ENCODE results near the gene LRRC40.

GRCh38 chr1:70204600-70204999, 779 bp downstream of the LRRC40 start:
- no peak for TF ChIP-seq CTCF (IDR thresholded peaks at IDR 0.05)
- TF ChIP-seq POLR2A (IDR thresholded peaks at IDR 0.05), result no peak
